Activated T-cell treated with anti-CD3 and anti-CD28 coated beads, Interleukin-2, amount 50 U/mL, for 72 hours (primary cell): ENCODE results near the gene PAPSS2. TPM values are rescaled to one million over a fixed set of nuclear protein-coding genes. Genes with fewer than 3 reads are reported as not detected.
"Not testable (repeated sequence)": the region's sequence is repeated elsewhere in the genome, so short reads cannot be mapped to it uniquely, and the experiment has no call there.

Experiments
- ATAC-seq, 2 donors: fragments of 150-1000 bp; cut with Tn5 transposase; replicated peaks in 1 of 2; 2 replicates each; pipeline ENCODE4 v1.10.0; 2021; ENCODE audit warnings: moderate library complexity in 2 of 2, mild to moderate bottlenecking in 1 of 2
- DNase-seq, 2 donors: peaks; one replicate each; pipeline ENCODE4 v3.0.0; 2021 to 2022; ENCODE audit warnings: mixed read lengths in 1 of 2
- H3K27ac Mint-ChIP-seq: one replicate; pipeline ENCODE4 v1.8.0; 2022; ENCODE audit warnings: mild to moderate bottlenecking, moderate library complexity, mixed read lengths
- H3K27me3 Mint-ChIP-seq: one replicate; pipeline ENCODE4 v1.8.0; 2022; ENCODE audit warnings: low read depth, mixed read lengths
- H3K36me3 Mint-ChIP-seq, 2 donors: one replicate each; pipeline ENCODE4 v1.8.0; 2022; ENCODE audit warnings: mixed read lengths in 2 of 2, mild to moderate bottlenecking in 1 of 2; ENCODE audit not compliant: insufficient read depth in 2 of 2
- H3K4me1 Mint-ChIP-seq: one replicate; pipeline ENCODE4 v1.8.0; 2022; ENCODE audit warnings: low read depth, mixed read lengths
- H3K4me3 Mint-ChIP-seq, 2 donors: one replicate each; pipeline ENCODE4 v1.8.0; 2022; ENCODE audit warnings: mild to moderate bottlenecking in 2 of 2, mixed read lengths in 2 of 2, moderate library complexity in 2 of 2
- H3K9me3 Mint-ChIP-seq, 2 donors: one replicate each; pipeline ENCODE4 v1.8.0; 2022; ENCODE audit warnings: mixed read lengths in 2 of 2
- total RNA-seq, 2 donors: library from RNA; stranded (reverse); gene quantifications; one replicate each; pipeline ENCODE4 v1.2.3, GENCODE V29; 2022

Gene PAPSS2
- total RNA-seq, 2 donors from 2014 or later = 0.53 to 0.69 TPM

GRCh38 chr10:87630171-87630570 is 29.5 kb upstream of the PAPSS2 start:
- peaks cover 0 to 3% of the 10 kb centered on the region in 2 donors for H3K9me3 Mint-ChIP-seq
- no peak overlapping the region for H3K27ac Mint-ChIP-seq
- DNase-seq = no peak

GRCh38 chr10:87632454-87632853 is 27.2 kb upstream of the PAPSS2 start:
- DNase-seq (no peak), ATAC-seq (no peak)
- Mint-ChIP-seq H3K4me3 (no peak overlapping the region), H3K4me1 (peaks cover 20% of the 10 kb centered on the region), H3K27me3 (no peaks in the 10 kb centered on the region), H3K27ac (no peak overlapping the region), H3K9me3 (peaks cover 0 to 4% of the 10 kb centered on the region in 2 donors), H3K36me3 (peaks cover 2 to 7% of the 10 kb centered on the region in 2 donors)

More at GRCh38 chr10:87630171-87630570, 29.5 kb upstream of the PAPSS2 start:
- peaks cover 2 to 5% of the 10 kb centered on the region in 2 donors for H3K36me3 Mint-ChIP-seq
- no peaks in the 10 kb centered on the region for H3K4me1 Mint-ChIP-seq
- no peak overlapping the region for H3K4me3 Mint-ChIP-seq
- no peaks in the 10 kb centered on the region for H3K27me3 Mint-ChIP-seq
- no peak for ATAC-seq

GRCh38 chr10:87634311-87634710 is 25.4 kb upstream of the PAPSS2 start:
- Mint-ChIP-seq H3K4me1 (peaks cover 20% of the 10 kb centered on the region), H3K4me3 (no peak overlapping the region)

GRCh38 chr10:87635498-87636312 is 24.0 kb upstream of the PAPSS2 start:
- H3K4me1 Mint-ChIP-seq = peaks cover 20% of the 10 kb centered on the region
- H3K4me3 Mint-ChIP-seq = peak overlapping the region in 1 of 2 donors; percentile 59
- peak; percentile 42 to 56 for DNase-seq
- no peaks in the 10 kb centered on the region for H3K27me3 Mint-ChIP-seq
- no peak overlapping the region for H3K27ac Mint-ChIP-seq
- peaks cover 0 to 6% of the 10 kb centered on the region in 2 donors for H3K9me3 Mint-ChIP-seq
- peak; percentile 98 to 99 for ATAC-seq
- H3K36me3 Mint-ChIP-seq = peaks cover 2 to 7% of the 10 kb centered on the region in 2 donors

More at GRCh38 chr10:87634311-87634710, 25.4 kb upstream of the PAPSS2 start:
- no peak for ATAC-seq
- no peak overlapping the region for H3K27ac Mint-ChIP-seq
- no peaks in the 10 kb centered on the region for H3K27me3 Mint-ChIP-seq
- H3K9me3 Mint-ChIP-seq = peaks cover 0 to 6% of the 10 kb centered on the region in 2 donors
- peaks cover 2 to 7% of the 10 kb centered on the region in 2 donors for H3K36me3 Mint-ChIP-seq
- no peak for DNase-seq

- H3K27me3 Mint-ChIP-seq = no peaks in the 10 kb centered on the region
- H3K4me3 Mint-ChIP-seq = peak overlapping the region in 1 of 2 donors; percentile 44
- peaks cover 0 to 6% of the 10 kb centered on the region in 2 donors for H3K9me3 Mint-ChIP-seq
- H3K27ac Mint-ChIP-seq = no peak overlapping the region
- H3K4me1 Mint-ChIP-seq = peaks cover 20% of the 10 kb centered on the region
- ATAC-seq = no peak
- no peak for DNase-seq
- peaks cover 2 to 7% of the 10 kb centered on the region in 2 donors for H3K36me3 Mint-ChIP-seq
These were observed 23.3 kb upstream of the PAPSS2 start for GRCh38 chr10:87636313-87636915.

- H3K27ac Mint-ChIP-seq = no peak overlapping the region
- H3K4me3 Mint-ChIP-seq = no peak overlapping the region
- H3K9me3 Mint-ChIP-seq = peaks cover 0 to 3% of the 10 kb centered on the region in 2 donors
- H3K27me3 Mint-ChIP-seq = no peaks in the 10 kb centered on the region
- no peak for DNase-seq
- peaks cover 23% of the 10 kb centered on the region for H3K4me1 Mint-ChIP-seq
- ATAC-seq = no peak
- peaks cover 0 to 4% of the 10 kb centered on the region in 2 donors for H3K36me3 Mint-ChIP-seq
These were observed 20.2 kb upstream of the PAPSS2 start for GRCh38 chr10:87639493-87639892.

- Mint-ChIP-seq H3K27ac (no peak overlapping the region), H3K9me3 (peaks cover 0 to 7% of the 10 kb centered on the region in 2 donors), H3K4me1 (peaks cover 28% of the 10 kb centered on the region), H3K27me3 (no peaks in the 10 kb centered on the region), H3K4me3 (no peak overlapping the region), H3K36me3 (peaks cover 2 to 4% of the 10 kb centered on the region in 2 donors)
- ATAC-seq = no peak
- no peak for DNase-seq
These were observed 19.6 kb upstream of the PAPSS2 start for GRCh38 chr10:87640043-87640442.

- Mint-ChIP-seq H3K4me1 (peaks cover 18% of the 10 kb centered on the region), H3K4me3 (no peak overlapping the region), H3K36me3 (peaks cover 0 to 11% of the 10 kb centered on the region in 2 donors), H3K27me3 (no peaks in the 10 kb centered on the region), H3K9me3 (peaks cover 2 to 6% of the 10 kb centered on the region in 2 donors), H3K27ac (no peak overlapping the region)
- ATAC-seq = no peak
- DNase-seq = no peak
These were observed 17.2 kb upstream of the PAPSS2 start for GRCh38 chr10:87642486-87642885.

- peaks cover 0 to 11% of the 10 kb centered on the region in 2 donors for H3K36me3 Mint-ChIP-seq
- peaks cover 19% of the 10 kb centered on the region for H3K4me1 Mint-ChIP-seq
These were observed 16.7 kb upstream of the PAPSS2 start for GRCh38 chr10:87642988-87643387.

GRCh38 chr10:87643920-87644319 is 15.8 kb upstream of the PAPSS2 start:
- ATAC-seq (no peak), DNase-seq (no peak)
- Mint-ChIP-seq H3K36me3 (peaks cover 0 to 11% of the 10 kb centered on the region in 2 donors), H3K9me3 (peaks cover 2 to 4% of the 10 kb centered on the region in 2 donors), H3K4me1 (peaks cover 26% of the 10 kb centered on the region), H3K4me3 (no peak overlapping the region), H3K27ac (no peak overlapping the region), H3K27me3 (no peaks in the 10 kb centered on the region)

More at GRCh38 chr10:87642988-87643387, 16.7 kb upstream of the PAPSS2 start:
- DNase-seq = no peak
- Mint-ChIP-seq H3K27ac (no peak overlapping the region), H3K4me3 (no peak overlapping the region), H3K9me3 (peaks cover 2 to 6% of the 10 kb centered on the region in 2 donors), H3K27me3 (no peaks in the 10 kb centered on the region)
- no peak for ATAC-seq

GRCh38 chr10:87644500-87644899 is 15.2 kb upstream of the PAPSS2 start:
- H3K27ac Mint-ChIP-seq = not testable (repeated sequence)

GRCh38 chr10:87646192-87646909 is 13.3 kb upstream of the PAPSS2 start:
- Mint-ChIP-seq H3K4me3 (no peak overlapping the region), H3K27me3 (peaks cover under 1% of the 10 kb centered on the region), H3K9me3 (peaks cover 2 to 4% of the 10 kb centered on the region in 2 donors), H3K27ac (no peak overlapping the region), H3K36me3 (peaks cover 0 to 11% of the 10 kb centered on the region in 2 donors), H3K4me1 (peaks cover 27% of the 10 kb centered on the region)
- DNase-seq = no peak
- peak in 1 of 2 donors; percentile 13 for ATAC-seq

More at GRCh38 chr10:87644500-87644899, 15.2 kb upstream of the PAPSS2 start:
- ATAC-seq = peak in 1 of 2 donors; percentile 60
- not testable (repeated sequence) for H3K9me3 Mint-ChIP-seq, H3K27me3 Mint-ChIP-seq, DNase-seq, H3K4me3 Mint-ChIP-seq
- H3K4me1 Mint-ChIP-seq = peaks cover 27% of the 10 kb centered on the region
- peaks cover 0 to 11% of the 10 kb centered on the region in 2 donors for H3K36me3 Mint-ChIP-seq
